NCI-H2107 treated with DMSO at 0.1 percent for 48 hours (cell line): ENCODE data around the gene CNPY1.

Experiments
- DNase-seq: peaks from one replicate; lab custom pipeline; 2025; ENCODE audit not compliant: unreplicated experiment; lab: John Stamatoyannopoulos, UW

Gene CNPY1

DNA sequence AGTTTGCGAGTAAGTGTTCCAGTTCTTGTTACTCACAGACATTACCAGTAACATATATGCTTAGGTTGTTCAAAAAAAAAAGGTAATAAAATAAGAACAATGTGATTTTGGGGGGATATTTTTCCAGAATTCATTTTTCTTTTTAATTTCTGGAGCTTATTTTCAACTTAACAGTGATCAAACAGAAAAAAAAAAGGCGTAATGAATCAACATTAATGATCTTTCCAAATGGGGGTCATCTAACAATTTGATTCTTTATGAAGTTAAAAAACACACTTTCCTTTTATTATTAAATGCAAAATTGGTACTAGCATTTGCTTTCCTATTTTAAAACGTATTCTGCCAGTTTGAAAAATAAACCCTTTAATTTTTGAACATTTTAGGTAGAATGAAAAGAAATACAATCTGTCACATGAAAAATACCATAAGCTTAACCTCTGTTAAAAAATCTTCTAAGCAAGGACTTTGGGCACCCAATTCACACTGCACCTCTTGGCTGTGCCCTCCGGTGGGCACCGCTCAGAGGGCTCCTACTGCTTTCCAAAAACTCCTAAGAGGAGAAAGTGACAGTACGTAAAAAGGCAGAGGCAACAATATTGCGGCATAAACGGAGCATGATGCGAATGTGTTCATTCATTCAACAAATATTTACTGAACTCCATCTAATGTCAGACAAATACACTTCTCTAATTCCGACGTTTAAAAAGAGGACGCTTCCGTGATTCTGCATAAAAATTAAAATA is 32.6 kb downstream of the CNPY1 start:
- no peak for DNase-seq

GRCh38 chr7:155512246-155512887 is 34.0 kb downstream of the CNPY1 start:
- no peak for DNase-seq

DNA sequence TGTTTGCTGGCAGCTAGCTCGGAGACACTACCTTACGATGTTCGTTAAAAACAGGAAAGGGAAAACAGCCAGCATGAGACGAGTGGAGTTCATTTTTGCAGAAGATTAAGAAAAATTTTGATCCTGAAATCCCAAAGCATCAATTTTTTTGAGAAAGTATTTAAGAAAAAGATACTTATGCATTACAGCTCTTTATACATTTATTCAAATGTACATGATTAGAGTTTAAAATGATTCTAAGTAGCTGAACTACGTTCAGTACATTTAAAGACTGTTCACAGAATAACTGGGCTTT is 34.7 kb downstream of the CNPY1 start:
- DNase-seq, result no peak

- DNase-seq, result no peak
These were observed 35.2 kb downstream of the CNPY1 start for GRCh38 chr7:155510975-155511701.

GRCh38 chr7:155509725-155510551 is 36.4 kb downstream of the CNPY1 start:
- no peak for DNase-seq

DNA sequence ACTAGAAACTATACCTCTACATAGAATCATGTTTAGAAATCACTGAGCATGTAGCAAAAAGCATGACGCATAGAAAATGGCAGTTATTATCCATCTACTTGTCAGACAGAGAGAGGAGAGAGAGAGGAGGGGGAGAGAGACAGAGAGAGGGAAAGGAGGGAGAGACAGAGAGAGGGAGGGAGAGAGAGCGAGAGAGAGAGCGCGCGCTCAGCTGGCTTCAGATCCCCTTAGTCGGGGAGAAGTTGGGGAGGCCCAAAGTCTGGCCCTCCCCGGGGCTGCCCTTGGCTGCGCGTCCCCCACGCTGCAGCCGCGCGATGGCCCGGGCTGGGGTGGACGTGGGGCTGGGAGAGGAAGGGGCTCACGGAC is 37.0 kb downstream of the CNPY1 start:
- no peak for DNase-seq

- no peak for DNase-seq
These were observed 37.7 kb downstream of the CNPY1 start for GRCh38 chr7:155508376-155509358.

GRCh38 chr7:155507576-155507975 is 38.8 kb downstream of the CNPY1 start:
- DNase-seq, result no peak

DNA sequence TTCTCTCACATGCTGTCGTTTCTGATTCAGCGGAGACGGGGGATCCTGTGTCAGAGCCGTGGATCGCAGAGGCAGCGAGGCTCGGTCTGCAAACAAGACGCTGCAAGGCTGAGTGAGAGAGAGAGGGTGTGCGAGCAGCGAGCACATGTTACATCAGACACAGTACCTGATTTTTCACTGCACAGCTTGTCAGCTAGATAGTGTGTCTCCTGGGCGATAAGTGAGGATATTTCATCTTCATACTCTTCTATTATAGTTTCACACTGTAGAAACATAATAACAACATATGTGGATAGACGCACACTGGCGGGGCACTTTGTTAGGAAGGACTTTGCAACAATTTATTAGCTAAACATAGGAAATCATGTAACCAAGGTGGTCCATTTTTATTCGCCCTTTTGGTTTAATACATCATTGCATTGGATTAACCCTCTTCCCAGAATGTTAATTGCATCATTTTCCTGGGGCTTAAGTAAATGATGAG is 39.5 kb downstream of the CNPY1 start:
- DNase-seq, result no peak

DNA sequence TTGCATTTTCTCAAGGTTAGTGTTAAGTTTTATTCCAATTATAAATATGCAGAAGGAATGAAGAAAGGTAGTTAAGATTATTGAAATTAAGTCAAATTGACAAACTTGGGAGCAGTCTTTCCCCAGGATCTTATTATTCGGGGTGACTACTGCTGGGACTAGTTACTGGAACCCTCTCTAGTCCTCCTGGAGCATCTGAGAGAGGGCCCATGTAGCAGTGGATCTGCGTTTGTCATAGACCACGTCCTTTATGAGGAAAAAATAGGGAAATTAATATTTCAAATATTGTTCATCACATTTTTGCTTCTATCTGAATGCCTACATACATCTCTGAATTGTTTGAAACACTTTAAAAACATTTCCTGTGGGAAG is 41.0 kb downstream of the CNPY1 start:
- DNase-seq, result no peak

DNA sequence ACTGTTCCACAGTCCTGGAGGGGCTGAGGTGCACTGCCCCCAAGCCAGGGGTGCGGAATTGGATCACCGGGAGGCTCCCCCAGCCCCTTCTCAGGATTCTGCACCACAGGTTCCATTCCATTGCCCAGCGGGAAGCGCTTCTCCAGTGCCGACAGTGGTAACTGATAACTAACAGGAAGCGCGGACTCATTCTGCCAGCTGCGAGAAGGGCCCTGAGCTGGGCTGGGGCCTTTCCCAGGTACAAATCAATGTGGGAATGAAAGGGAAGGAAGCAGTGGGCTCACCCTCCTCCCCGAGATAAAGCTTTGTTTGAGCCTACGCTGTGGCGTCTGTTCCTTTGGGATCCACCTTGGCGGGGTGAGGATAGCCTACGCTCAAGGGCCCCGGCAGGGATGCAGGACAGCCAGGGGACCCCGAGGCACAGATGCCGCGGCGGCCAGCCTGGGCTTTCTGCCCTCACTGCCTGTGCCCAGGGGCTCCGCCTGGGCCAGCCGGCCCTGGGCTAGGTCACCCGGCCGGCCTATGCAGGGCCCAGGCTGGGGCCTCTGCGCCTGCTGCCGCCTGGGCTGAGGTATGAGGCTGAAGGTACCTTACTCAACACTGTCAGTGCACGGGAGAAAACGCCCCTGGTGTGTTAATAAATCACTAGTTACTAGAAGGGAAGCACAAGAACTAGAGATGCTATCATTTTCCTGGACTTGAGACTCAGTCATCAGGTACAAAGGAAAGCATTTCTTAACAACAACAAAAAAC is 49.0 kb downstream of the CNPY1 start:
- DNase-seq, result no peak

GRCh38 chr7:155496267-155497005 is 49.9 kb downstream of the CNPY1 start:
- DNase-seq, result no peak

GRCh38 chr7:155495440-155496248 is 50.7 kb downstream of the CNPY1 start:
- no peak for DNase-seq

- no peak for DNase-seq
These were observed 51.8 kb downstream of the CNPY1 start for GRCh38 chr7:155494551-155494950.

DNA sequence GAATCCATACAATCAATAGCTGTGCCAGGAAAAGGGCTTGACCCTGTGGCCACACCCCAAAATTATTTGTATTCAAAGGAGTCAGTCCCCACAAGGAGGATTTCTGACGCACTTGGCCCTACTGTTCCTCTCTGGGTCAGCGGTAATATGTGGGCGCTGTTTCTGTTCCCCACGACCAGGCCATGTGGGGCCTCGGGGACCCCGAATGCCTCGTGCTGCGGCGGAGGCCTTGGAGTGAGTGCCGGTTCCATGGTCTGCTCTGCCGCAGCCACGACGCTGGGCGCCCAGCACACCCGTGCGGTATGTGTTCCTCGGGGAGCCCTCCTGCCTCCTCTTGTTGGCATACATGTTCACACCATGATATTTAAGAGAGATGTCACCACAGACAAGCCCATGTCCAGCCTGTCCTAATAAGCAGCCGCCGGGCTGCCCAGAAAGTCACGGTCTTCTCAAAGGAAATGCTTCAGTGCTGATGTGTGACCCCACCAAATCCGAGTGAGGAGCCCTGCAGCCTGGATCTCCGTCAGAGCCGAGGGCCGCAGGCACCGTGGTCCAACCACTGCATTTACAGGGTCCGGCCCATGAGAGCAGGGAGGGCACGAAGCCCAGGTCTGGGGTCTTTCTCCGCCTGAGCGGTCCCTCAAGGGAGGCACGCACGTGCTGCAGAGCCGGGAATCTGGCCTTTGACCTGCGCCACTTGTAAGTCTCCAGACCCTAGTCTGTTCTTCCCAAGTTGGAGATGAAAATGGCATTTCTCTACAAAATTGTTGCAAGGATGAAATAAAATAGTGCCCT is 52.4 kb downstream of the CNPY1 start:
- DNase-seq, result no peak

GRCh38 chr7:155491812-155492211 is 54.5 kb downstream of the CNPY1 start:
- no peak for DNase-seq
